ENCODE results near the gene TM9SF1.

Gene TM9SF1

GRCh38 chr14:24178399-24179178 is 16.7 kb downstream of the TM9SF1 start:
- TF ChIP-seq CTCF (IDR thresholded peaks at IDR 0.05) (no peak), ZFX (IDR thresholded peaks at IDR 0.05; ENCODE audit: borderline replicate concordance) (no peak)
- no peak overlapping the region for H3K27ac ChIP-seq

- no peak for TF ChIP-seq CTCF (IDR thresholded peaks at IDR 0.05)
- no peak for TF ChIP-seq ZFX (IDR thresholded peaks at IDR 0.05; ENCODE audit: borderline replicate concordance)
- H3K27ac ChIP-seq: no peak overlapping the region
Measured at GRCh38 chr14:24177891-24178290, 17.4 kb downstream of the TM9SF1 start.

DNA sequence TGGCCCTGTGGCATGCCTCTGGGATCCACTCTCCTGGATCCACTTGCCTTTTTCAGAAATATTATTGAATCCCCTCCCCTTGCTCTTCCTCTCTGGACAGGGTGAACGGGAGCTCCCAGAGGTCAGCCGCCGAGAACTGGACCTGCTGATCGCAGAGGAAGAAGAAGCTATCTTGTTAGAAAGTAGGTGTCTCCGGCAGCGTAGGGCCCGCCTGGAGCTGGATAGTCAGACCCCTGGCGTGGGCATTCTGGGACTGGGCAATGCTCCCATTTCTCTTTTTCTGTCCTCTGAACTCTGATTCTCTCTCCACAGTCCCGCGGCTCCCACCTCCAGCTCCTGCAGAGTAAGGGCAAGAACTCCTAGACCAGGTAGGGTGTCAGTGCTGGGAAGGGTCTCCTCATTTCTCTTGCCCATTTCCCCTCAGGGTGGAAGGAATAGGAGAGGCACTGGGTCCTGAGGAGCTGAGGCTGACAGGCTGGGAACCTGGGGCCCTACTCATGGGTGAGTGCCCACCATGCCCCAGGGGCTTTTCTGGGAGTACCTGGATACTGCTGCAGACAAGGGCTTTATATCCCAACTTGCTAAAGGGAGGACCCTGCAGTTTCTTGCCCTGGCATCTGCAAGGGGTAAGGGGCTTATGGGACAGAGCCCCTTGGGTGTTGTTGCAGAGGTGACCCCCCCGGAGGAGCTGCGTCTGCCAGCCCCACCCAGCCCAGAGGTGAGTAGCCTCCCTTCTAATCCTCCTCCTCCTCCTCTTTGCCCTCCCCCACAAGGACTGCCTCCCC is 18.0 kb downstream of the TM9SF1 start:
- TF ChIP-seq CTCF (IDR thresholded peaks at IDR 0.05) (no peak), ZFX (IDR thresholded peaks at IDR 0.05; ENCODE audit: borderline replicate concordance) (no peak)
- no peak overlapping the region for H3K27ac ChIP-seq

GRCh38 chr14:24176599-24176998 is 18.6 kb downstream of the TM9SF1 start:
- no peak overlapping the region for H3K27ac ChIP-seq
- no peak for TF ChIP-seq ZFX (IDR thresholded peaks at IDR 0.05; ENCODE audit: borderline replicate concordance)
- TF ChIP-seq CTCF (IDR thresholded peaks at IDR 0.05): no peak

- no peak overlapping the region for H3K27ac ChIP-seq
- TF ChIP-seq ZFX (IDR thresholded peaks at IDR 0.05; ENCODE audit: borderline replicate concordance) (no peak), CTCF (IDR thresholded peaks at IDR 0.05) (no peak)
Measured at GRCh38 chr14:24172871-24173281, 22.4 kb downstream of the TM9SF1 start.

DNA sequence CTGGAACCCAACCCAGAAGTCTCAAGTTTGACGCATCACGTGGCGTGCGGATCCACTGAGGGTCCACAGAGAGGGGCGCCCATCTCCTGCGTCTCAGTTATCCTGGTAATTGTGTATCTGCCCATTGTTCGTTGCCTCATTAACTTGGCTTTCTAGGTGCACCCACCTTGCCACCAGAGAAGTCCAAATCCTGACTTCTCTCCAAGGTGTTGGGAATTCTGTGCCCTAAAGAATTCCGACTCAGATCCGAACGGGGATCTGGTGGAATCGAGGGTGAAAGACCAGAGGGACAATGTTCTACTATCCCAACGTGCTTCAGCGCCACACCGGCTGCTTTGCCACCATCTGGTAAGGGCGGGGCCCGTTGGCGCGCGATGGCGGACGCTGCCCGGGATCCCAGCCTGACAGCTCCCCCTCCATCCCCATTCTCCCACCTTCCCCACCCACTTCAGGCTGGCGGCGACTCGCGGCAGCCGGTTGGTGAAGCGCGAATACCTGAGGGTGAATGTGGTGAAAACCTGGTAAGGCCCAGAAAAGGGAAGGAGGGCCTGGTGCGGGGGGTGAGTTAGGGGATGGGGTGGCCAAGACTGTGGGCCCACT is 22.9 kb downstream of the TM9SF1 start:
- TF ChIP-seq ZFX (IDR thresholded peaks at IDR 0.05; ENCODE audit: borderline replicate concordance) (no peak), CTCF (IDR thresholded peaks at IDR 0.05) (no peak)
- H3K27ac ChIP-seq: no peak overlapping the region

Data from 22Rv1 (cell line).